HUES48 (cell line): ENCODE results near the gene BPIFB4.
"Not testable (repeated sequence)": the region's sequence is repeated elsewhere in the genome, so short reads cannot be mapped to it uniquely, and the experiment has no call there.

ENCODE experiments used
- H3K27ac ChIP-seq: one replicate; pipeline ENCODE4 v1.7.0; 2013; ENCODE audit warnings: low read depth, low read length, inconsistent platforms
- H3K27me3 ChIP-seq: 2 replicates; pipeline ENCODE4 v1.6.1; 2013; ENCODE audit warnings: mild to moderate bottlenecking, low read length; ENCODE audit not compliant: control insufficient read depth, insufficient read depth
- H3K36me3 ChIP-seq: 2 replicates; pipeline ENCODE4 v1.6.1; 2013; ENCODE audit warnings: low read length; ENCODE audit not compliant: control insufficient read depth, insufficient read depth
- H3K4me1 ChIP-seq: 2 replicates; pipeline ENCODE4 v1.6.1; 2013; ENCODE audit warnings: mild to moderate bottlenecking, low read length; ENCODE audit not compliant: control insufficient read depth, insufficient read depth
- H3K4me3 ChIP-seq: 2 replicates; pipeline ENCODE4 v1.5.1; 2013; ENCODE audit warnings: mild to moderate bottlenecking, low read depth, low read length
- H3K9ac ChIP-seq: 2 replicates; pipeline ENCODE4 v1.6.1; 2013; ENCODE audit warnings: mild to moderate bottlenecking, low read depth, low read length, moderate library complexity
- H3K9me3 ChIP-seq: 2 replicates; pipeline ENCODE4 v1.6.1; 2013; ENCODE audit warnings: low read length; ENCODE audit not compliant: control insufficient read depth, insufficient read depth

BPIFB4 gene

DNA sequence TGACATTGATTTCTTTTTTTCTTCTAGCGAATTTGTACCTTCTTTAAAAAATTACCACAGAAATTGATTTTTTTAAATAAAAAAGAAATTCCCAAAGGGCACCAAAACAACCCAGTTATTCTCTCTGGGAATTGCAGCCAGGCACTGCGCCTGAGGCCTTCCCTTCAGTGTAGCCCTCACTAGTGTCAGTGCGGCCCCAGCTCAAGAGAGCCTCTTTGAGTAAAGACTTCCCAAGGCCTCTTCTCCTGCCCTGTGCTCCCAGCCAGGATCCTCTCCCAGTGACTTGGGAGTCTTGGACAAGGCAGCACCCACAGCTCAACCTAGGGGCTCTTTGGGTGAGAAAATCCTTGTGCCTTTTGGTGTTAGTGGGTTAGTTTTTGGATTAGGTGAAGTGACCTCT, 41.5 kb downstream of the BPIFB4 start:
- Histone ChIP-seq H3K4me1 (no peaks in the 10 kb centered on the region), H3K9ac (no peak overlapping the region), H3K4me3 (no peak overlapping the region), H3K36me3 (no peaks in the 10 kb centered on the region), H3K27me3 (no peaks in the 10 kb centered on the region), H3K9me3 (peaks cover 6% of the 10 kb centered on the region; the same call in 1 of the 2 replicates), H3K27ac (no peak overlapping the region)

DNA sequence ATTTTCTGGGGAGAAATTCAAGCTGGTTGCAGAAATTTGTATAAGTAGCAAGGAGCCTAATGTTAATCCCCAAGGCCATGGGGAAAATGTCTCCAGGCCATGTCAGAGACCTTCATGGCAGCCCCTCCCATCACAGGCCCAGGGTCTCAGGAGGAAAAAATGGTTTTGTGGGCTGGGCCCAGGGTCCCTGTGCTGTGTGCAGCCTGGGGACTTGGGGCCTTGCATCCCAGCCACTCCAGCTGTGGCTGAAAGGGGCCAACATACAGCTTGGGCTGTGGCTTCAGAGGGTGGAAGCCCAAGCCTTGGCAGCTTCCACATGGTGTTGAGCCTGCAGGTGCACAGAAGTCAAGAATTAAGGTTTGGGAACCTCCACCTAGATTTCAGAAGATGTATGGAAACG, 42.9 kb downstream of the BPIFB4 start:
- H3K4me1 ChIP-seq, H3K4me3 ChIP-seq, H3K9me3 ChIP-seq, H3K9ac ChIP-seq, H3K36me3 ChIP-seq, H3K27ac ChIP-seq, H3K27me3 ChIP-seq: not testable (repeated sequence)

DNA sequence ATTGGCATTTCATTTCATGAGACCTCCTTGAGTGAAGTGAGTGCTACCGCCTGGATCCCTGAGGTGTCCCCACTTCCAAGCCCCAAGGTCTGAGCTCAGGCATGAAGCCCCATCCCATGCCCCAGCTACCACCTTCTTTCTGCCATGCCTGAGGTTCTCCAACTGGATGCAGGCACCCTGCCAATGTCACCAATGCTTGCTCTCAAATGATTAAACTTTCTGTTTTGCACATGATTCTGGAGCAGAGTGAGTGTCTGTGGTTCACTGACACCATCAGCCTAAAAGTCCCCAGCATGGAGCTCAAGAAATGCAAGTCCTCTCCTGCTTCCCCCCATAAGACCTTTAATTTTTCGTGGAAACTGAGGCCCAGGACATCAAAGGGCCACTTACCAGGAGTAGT, 44.8 kb downstream of the BPIFB4 start:
- Histone ChIP-seq H3K4me1 (no peaks in the 10 kb centered on the region), H3K4me3 (no peak overlapping the region), H3K9ac (no peak overlapping the region), H3K9me3 (peaks cover 3% of the 10 kb centered on the region; the same call in 1 of the 2 replicates), H3K36me3 (no peaks in the 10 kb centered on the region), H3K27me3 (no peaks in the 10 kb centered on the region), H3K27ac (no peak overlapping the region)

DNA sequence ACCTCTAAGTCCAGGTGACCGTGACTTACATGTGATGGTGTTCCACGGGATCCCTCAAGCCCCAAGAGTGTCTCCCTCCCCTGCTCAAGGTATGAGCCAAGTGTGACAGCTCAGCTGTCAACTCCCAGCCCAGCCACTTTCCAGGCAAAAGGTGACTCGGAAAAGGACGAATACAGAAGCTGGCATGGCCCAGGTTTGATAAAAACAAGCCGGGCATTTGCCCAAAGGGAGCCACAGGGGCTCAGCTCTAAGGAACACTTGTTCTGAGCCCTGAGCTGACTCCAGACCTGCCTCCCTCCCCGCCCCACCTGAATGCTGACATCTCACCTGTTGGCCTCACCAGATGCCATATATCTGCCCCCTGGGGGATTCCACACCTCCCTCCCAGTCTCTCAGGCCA, 45.6 kb downstream of the BPIFB4 start:
- Histone ChIP-seq H3K4me3 (no peak overlapping the region), H3K9me3 (peaks cover 3% of the 10 kb centered on the region; the same call in 1 of the 2 replicates), H3K9ac (no peak overlapping the region), H3K4me1 (no peaks in the 10 kb centered on the region), H3K27me3 (no peaks in the 10 kb centered on the region), H3K36me3 (no peaks in the 10 kb centered on the region), H3K27ac (no peak overlapping the region)

DNA sequence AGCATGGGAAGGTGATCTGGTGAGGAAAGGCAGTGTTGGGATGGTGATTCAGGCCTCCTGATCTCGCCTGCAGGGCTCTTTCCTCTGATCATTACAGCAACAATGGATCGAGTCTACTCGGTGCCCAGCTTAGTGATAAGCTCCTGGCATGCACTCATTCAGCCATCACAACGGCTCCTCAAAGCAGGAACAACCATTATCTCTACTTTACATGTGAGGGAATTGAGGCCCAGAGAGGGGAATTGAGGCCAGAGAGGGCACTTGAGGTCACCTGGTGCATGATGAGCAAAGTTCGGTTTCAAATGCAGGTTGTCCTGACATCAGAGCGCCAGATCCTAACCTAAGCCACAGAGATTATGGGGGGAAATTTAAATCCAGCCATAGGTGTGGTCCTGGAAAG, 46.5 kb downstream of the BPIFB4 start:
- H3K4me1 ChIP-seq: no peaks in the 10 kb centered on the region
- H3K27me3 ChIP-seq: no peaks in the 10 kb centered on the region
- no peaks in the 10 kb centered on the region for H3K36me3 ChIP-seq
- H3K9me3 ChIP-seq: peaks cover 3% of the 10 kb centered on the region; the same call in 1 of the 2 replicates
- no peak overlapping the region for H3K4me3 ChIP-seq
- no peak overlapping the region for H3K27ac ChIP-seq
- no peak overlapping the region for H3K9ac ChIP-seq

DNA sequence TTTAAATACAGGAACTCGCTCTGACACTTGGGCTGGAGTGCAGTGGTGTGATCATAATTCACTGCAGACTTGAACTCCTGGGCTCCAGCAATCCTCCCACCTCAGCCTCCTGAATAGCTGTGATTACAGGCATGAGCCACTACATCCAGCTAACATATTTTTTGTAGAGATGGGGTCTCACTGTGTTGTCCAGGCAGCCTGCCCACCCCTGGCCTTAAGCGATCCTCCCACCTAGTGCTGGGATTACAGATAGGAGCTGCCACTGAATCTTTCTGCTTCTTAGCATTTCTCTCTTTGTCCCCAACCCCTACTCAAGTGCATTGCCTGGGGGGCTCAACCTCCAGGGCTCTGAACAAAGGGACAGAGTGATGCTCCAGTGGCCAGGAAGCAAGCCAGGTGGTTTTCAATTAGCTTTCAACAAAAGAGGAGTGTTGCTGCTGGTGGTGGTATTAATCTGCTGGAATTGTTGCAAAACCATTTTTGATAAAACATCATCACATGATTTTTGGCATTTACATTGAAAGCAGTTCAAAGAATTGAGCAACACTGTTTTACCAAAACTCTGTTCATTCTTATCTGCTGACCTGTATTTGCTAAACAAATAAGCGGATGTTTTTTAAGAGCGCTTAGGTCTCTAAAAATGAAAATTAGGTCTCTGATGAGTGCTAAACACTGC, 48.1 kb downstream of the BPIFB4 start:
- no peak overlapping the region for H3K4me3 ChIP-seq
- H3K27ac ChIP-seq: no peak overlapping the region

DNA sequence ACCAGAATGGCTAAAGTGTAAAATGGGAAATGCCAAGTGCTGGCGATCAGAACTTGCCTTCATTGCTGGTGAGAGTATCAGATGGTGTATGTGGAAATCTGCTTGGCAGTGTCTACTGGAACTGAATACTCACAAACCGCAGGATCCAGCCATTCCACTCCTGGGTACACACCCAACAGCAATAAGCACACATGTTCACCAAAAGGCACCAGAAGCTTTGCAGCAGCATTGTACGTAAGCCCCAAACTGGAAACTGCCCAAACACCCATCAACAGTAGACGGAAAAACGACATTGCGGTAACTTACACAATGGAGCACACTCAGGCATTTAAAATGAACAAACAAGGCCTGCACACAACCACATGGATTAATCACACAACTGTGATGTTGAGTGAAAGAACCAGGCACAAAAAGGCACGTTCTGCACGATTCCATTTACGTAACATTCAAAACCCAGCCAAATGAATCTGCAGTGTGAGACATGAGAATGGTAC, 51.2 kb downstream of the BPIFB4 start:
- H3K4me1 ChIP-seq: peaks cover 10% of the 10 kb centered on the region
- H3K27me3 ChIP-seq: no peaks in the 10 kb centered on the region

More for the DNA sequence above, 48.1 kb downstream of the BPIFB4 start:
- H3K9me3 ChIP-seq: no peaks in the 10 kb centered on the region
- H3K27me3 ChIP-seq: no peaks in the 10 kb centered on the region
- peaks cover 4% of the 10 kb centered on the region; the same call in 1 of the 2 replicates for H3K4me1 ChIP-seq
- H3K9ac ChIP-seq: no peak overlapping the region
- H3K36me3 ChIP-seq: no peaks in the 10 kb centered on the region

DNA sequence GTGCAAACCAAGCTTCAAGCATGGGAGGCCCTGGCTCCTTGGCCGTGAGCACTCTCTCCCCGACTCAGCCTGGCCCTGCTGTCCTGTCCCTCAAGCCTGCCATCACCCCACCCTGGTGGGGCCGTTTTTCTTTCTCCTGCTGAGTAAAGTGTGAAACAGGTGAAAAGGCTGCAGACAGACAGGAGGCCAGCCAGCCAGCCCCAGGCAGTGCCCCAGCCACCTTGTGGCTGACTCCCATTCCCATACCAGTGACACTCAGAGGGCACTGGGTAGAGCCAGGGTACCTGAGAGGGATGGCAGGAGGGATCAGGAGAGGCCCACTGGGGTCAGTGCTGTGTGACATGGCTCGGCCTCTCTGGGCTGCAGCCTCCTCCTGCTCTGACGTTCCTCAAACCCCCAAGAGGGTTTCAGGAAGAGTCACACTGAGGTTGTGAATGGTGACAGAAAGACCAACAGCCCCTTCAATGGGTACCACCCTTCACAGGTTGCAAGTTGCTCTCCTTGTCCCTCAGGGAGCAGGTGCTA, 52.6 kb downstream of the BPIFB4 start:
- H3K4me3 ChIP-seq: no peak overlapping the region
- no peaks in the 10 kb centered on the region for H3K9me3 ChIP-seq
- H3K27ac ChIP-seq: no peak overlapping the region
- no peaks in the 10 kb centered on the region for H3K36me3 ChIP-seq
- H3K4me1 ChIP-seq: peaks cover 10% of the 10 kb centered on the region
- no peaks in the 10 kb centered on the region for H3K27me3 ChIP-seq
- H3K9ac ChIP-seq: no peak overlapping the region

More for the DNA sequence above, 51.2 kb downstream of the BPIFB4 start:
- Histone ChIP-seq H3K9me3 (no peaks in the 10 kb centered on the region), H3K4me3 (no peak overlapping the region), H3K36me3 (no peaks in the 10 kb centered on the region), H3K9ac (no peak overlapping the region), H3K27ac (no peak overlapping the region)

DNA sequence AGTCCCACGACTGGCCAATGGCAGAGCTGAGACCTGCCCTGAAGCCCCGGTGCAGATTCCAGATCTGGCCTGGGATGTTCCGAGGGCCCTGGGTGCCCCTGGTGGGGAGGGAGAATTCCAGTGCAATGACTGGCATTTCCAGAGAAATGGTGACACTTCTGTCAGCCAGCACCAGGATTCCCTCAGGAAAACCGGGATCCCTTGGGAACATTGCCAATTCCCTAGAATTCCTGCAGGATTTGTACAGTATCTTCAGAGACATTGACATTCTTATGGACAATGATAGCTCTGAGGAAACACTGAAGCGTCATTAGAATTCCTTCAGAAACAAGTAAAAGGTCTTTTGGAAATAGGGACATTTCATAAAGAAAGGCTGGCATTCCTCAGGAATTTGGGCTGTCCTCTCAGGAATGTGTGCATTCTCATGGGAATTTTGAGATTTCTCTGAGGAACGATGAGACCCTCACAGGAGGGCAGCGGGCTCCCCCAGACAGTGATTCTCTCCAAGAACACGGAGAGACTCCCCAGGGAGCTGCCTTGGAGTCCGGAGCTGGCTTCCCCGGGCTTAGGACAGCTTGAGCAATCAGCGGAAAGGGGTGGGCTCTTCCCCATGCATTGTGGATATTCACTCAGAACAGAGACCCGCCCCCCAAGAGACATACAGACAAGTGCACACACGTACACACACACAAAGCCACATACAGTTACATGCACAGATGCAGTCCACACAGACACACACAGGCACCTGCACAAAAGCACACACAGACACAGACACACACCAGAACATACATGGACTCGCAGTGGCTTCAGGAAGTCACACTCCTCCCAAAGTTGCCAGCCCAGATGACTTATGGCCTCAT, 53.3 kb downstream of the BPIFB4 start:
- no peaks in the 10 kb centered on the region for H3K36me3 ChIP-seq
- H3K9me3 ChIP-seq: no peaks in the 10 kb centered on the region
- no peaks in the 10 kb centered on the region for H3K27me3 ChIP-seq
- H3K9ac ChIP-seq: no peak overlapping the region
- no peak overlapping the region for H3K27ac ChIP-seq
- H3K4me3 ChIP-seq: no peak overlapping the region
- H3K4me1 ChIP-seq: peaks cover 10% of the 10 kb centered on the region

DNA sequence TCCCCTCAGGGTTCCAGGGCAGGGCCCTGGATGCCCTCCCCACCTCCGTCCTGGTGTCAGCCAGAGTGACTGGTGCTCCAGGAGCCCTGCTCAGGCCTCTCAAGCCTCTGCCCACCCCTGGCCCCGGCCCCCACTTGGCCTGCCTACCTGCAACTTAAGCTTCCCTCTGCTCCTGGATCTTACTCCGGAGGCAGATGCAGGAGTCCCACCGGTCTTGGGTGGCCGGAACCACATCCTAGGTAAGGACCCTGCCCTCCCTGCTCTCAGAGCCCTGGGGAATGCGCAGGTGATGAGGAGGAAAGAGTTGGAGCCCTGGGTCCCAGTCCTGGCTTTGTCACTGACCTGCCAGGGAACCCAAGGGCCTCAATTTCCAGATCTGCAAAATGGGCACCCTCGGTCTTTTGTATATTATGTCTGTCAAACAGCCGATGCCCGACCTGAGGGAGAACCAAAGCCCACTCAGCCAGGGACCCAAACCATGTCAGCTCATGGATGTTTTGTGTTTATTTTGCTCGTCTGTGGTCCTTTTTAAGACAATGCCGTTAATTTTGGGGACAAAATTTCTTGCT, 54.0 kb downstream of the BPIFB4 start:
- peaks cover 6% of the 10 kb centered on the region for H3K9me3 ChIP-seq
- no peak overlapping the region for H3K9ac ChIP-seq
- H3K36me3 ChIP-seq: no peaks in the 10 kb centered on the region
- peaks cover 10% of the 10 kb centered on the region for H3K4me1 ChIP-seq
- H3K27ac ChIP-seq: no peak overlapping the region
- H3K4me3 ChIP-seq: no peak overlapping the region
- H3K27me3 ChIP-seq: no peaks in the 10 kb centered on the region
